NT2/D1 (cell line): ENCODE results near the gene LAIR2.

Source experiments
- DNase-seq: peaks from one replicate; pipeline ENCODE4 v3.0.0-alpha.2; 2011; ENCODE audit warnings: low read depth, low spot score
- H3K27me3 ChIP-seq: 2 replicates; pipeline ENCODE4 v1.6.0; 2011; ENCODE audit warnings: mild to moderate bottlenecking; ENCODE audit not compliant: insufficient read length, insufficient read depth
- H3K36me3 ChIP-seq: 2 replicates; pipeline ENCODE4 v1.6.1; 2011; ENCODE audit warnings: mild to moderate bottlenecking, low read length, mixed read lengths; ENCODE audit not compliant: insufficient read depth, insufficient read length
- H3K4me1 ChIP-seq: 2 replicates; pipeline ENCODE4 v1.5.1; 2011; ENCODE audit not compliant: insufficient read depth, insufficient read length
- H3K4me3 ChIP-seq: 2 replicates; pipeline ENCODE4 v1.5.1; 2011; ENCODE audit warnings: low read depth; ENCODE audit not compliant: insufficient read length
- H3K9ac ChIP-seq: 2 replicates; pipeline ENCODE4 v1.6.0; 2011; ENCODE audit warnings: low read depth; ENCODE audit not compliant: insufficient read length
- H3K9me3 ChIP-seq: 2 replicates; pipeline ENCODE4 v1.5.1; 2011; ENCODE audit warnings: mild to moderate bottlenecking, low read length; ENCODE audit not compliant: insufficient read depth
- SUZ12 ChIP-seq: IDR thresholded peaks from 2 replicates; pipeline ENCODE4 v1.6.1; 2011; ENCODE audit not compliant: insufficient read length, insufficient read depth; ENCODE audit errors: extremely low read depth
- YY1 ChIP-seq: IDR thresholded peaks from 2 replicates; pipeline ENCODE4 v1.6.1; 2011; ENCODE audit not compliant: insufficient read length, insufficient read depth
- ZNF274 ChIP-seq: IDR thresholded peaks from 2 replicates; pipeline ENCODE4 v1.6.1; 2011; ENCODE audit warnings: mild to moderate bottlenecking, low read depth, low read length

The LAIR2 gene

DNA sequence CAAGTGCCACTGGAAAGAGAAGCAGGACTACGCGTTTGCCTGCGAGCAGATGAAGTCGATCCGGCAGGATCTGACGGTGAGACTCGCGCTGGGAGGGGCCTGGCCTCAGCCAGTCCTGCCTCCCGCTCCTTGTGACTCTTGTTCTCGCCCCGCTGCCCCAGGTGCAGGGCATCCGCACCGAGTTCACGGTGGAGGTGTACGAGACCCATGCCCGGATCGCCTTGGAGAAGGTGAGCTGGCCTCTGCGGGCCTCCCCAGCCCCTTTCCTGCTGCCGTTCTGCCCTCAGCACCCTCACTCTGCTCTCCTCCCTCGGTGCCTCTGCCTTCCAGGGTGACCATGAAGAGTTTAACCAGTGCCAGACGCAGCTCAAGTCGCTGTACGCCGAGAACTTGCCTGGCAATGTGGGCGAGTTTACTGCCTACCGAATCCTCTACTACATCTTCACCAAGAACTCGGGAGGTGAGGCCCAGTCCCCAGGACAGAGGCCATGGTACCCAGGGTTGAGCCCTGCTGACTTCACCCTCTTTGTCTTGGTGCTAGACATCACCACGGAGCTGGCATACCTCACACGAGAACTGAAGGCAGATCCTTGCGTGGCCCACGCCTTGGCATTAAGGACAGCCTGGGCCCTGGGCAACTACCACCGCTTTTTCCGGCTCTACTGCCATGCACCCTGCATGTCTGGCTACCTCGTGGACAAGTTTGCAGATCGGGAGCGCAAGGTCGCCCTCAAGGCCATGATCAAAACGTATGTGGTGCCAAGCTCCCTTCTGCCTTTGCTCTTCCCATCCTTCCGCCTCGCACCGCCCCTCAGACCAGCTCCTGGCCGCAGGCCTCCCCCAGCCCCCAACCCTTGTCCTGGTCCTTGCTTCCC, 44.6 kb upstream of the LAIR2 start:
- H3K4me1 ChIP-seq = peaks cover 7% of the 10 kb centered on the region
- DNase-seq = no peak
- no peaks in the 10 kb centered on the region for H3K9me3 ChIP-seq
- H3K27me3 ChIP-seq = no peaks in the 10 kb centered on the region
- H3K9ac ChIP-seq = no peak overlapping the region
- H3K36me3 ChIP-seq = peaks cover 85% of the 10 kb centered on the region
- TF ChIP-seq ZNF274 = no peak
- no peak for TF ChIP-seq SUZ12
- TF ChIP-seq YY1 = no peak
- H3K4me3 ChIP-seq = no peak overlapping the region

DNA sequence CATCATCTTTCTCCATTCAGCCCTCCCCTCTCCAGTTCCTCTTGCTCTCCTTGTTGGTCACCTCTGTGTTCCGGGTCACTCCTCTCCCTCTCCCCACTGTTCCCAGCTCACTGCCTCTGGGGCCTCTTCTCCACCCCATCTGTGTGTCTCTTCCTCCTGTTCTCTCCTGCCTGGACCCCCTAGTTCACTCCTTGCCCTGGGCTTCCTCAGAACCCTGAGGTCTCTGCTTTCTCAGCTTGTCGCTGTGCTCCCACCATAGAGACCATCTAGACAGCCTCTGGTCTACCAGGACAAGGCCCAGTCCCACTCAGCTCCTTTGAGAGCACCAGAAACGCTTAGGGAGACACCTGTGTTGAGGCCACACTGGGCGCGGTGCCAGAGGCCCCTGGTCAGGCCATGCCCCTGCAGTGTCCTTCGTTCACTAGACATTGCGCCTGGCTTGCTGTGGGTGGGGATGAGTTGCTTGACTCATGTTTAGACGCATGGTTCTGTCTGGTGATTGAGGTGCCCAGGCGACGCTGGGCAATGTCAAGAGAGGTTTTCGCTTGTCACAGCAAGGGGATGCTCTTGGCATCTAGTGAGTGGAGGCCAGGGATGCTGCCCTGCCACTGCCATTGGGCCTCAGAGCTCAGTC, 43.9 kb upstream of the LAIR2 start:
- no peak overlapping the region for H3K4me3 ChIP-seq

DNA sequence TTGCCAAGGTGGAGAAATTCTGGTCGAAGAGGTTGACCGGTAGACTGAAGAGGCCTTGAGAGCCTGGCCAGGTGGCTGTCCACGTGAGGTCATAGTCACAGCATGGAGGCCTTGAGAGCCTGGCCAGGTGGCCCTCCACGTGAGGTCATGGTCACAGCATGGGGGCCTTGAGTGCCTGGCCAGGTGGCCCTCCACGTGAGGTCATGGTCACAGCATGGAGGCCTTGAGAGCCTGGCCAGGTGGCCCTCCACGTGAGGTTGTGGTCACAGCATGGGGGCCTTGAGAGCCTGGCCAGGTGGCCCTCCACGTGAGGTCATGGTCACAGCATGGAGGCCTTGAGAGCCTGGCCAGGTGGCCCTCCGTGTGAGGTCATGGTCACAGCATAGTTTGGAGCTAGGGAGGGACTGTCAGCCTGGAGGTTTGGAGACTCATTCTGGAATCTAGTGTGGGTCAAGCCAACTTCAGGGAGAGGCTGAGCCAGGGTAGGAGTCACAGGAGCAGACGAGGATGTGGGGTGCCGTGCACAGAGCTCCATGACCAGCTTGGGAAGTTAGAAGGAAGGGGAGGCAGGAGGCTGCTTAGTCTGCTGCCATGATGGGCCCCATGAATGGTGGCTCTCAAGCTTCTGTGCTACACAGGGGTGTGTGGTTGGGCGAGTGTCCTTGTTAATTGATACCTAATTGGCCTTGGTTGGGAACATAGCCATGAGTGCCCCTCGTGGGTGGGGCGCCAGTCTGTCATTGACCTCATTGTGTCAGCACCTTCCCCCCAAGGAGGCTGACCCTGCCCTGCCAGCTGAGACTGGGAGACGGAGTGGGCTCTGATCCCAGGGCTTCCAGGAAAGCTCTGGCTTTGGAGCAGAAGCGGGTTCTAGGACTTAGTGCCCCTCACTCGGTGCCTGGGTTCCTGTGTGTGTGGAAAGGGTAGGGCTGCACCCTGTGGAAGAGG, 43.1 kb upstream of the LAIR2 start:
- H3K4me1 ChIP-seq = peaks cover 7% of the 10 kb centered on the region
- H3K9ac ChIP-seq = no peak overlapping the region
- no peak overlapping the region for H3K4me3 ChIP-seq
- H3K27me3 ChIP-seq = no peaks in the 10 kb centered on the region
- H3K9me3 ChIP-seq = no peaks in the 10 kb centered on the region
- TF ChIP-seq YY1 = no peak
- no peak for TF ChIP-seq ZNF274
- TF ChIP-seq SUZ12 = no peak
- no peak for DNase-seq
- H3K36me3 ChIP-seq = peaks cover 69% of the 10 kb centered on the region

More for the DNA sequence above, 43.9 kb upstream of the LAIR2 start:
- H3K27me3 ChIP-seq = no peaks in the 10 kb centered on the region
- H3K4me1 ChIP-seq = peaks cover 7% of the 10 kb centered on the region
- H3K9me3 ChIP-seq = no peaks in the 10 kb centered on the region
- DNase-seq = no peak
- no peak overlapping the region for H3K9ac ChIP-seq
- H3K36me3 ChIP-seq = peaks cover 77% of the 10 kb centered on the region
- TF ChIP-seq ZNF274 = no peak
- TF ChIP-seq SUZ12 = no peak
- no peak for TF ChIP-seq YY1

DNA sequence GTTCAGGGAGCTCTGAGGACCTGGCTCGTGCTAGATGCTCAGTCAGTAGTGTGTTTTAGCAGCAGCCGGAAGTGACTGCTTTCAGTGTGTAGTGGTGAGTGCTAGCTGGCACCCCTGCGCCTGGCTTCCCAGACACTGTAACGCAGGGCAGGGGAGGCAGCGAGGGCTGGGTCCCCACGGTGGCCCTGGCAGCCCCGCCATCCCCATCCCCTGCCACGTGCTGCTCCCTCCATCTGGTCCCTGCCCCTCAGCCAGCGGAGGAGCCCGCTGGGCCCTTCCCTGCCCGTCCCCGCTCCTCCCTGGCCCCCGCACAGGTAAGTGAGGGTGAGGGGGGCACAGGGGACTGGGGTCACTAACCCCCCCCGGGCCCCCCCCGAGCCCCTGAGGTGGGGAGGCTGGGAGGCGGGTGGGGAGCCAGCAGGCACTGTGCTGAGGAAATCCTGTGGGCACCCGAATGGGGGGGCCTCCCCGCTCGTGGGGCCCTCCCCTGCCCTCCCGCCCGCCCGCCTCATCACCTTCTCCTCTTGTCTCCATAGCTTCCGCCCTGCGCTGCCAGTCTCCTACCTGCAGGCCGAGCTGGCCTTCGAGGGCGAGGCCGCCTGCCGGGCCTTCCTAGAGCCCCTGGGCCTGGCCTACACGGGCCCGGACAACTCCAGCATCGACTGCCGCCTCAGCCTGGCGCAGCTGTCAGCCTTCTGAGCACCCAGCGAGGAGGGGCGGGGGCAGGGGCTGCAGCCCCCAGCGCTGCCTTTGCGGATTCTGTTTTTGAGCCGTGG, 42.2 kb upstream of the LAIR2 start:
- Histone ChIP-seq H3K4me1 (peaks cover 7% of the 10 kb centered on the region), H3K9ac (no peak overlapping the region), H3K36me3 (peaks cover 61% of the 10 kb centered on the region), H3K4me3 (no peak overlapping the region), H3K27me3 (no peaks in the 10 kb centered on the region), H3K9me3 (no peaks in the 10 kb centered on the region)
- no peak for TF ChIP-seq ZNF274
- no peak for TF ChIP-seq YY1
- TF ChIP-seq SUZ12 = no peak
- DNase-seq = no peak

DNA sequence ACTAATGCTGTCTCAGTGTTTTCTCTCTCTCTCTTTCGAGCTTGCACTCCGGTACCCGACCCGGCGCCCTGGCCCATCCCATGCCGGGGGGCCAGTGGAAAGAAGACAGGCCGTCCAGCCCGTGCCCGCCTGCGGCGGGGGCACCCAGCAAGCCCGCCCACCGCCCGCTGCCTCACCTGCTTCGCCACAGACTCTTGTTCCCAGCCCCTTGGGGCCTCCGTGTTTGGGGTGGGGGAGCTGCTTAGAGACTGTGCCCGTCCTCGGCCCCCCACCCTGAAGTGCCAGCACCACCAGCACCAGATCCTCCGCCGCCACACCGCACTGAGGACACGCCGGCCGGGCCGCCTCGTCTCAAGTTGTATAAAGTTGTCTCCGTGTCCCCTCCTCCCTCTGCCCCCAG, 41.4 kb upstream of the LAIR2 start:
- no peak for DNase-seq
- Histone ChIP-seq H3K9ac (peak overlapping the region; percentile 95), H3K4me1 (peaks cover 7% of the 10 kb centered on the region), H3K27me3 (no peaks in the 10 kb centered on the region), H3K9me3 (no peaks in the 10 kb centered on the region), H3K4me3 (no peak overlapping the region), H3K36me3 (peaks cover 53% of the 10 kb centered on the region)
- TF ChIP-seq SUZ12 = no peak

DNA sequence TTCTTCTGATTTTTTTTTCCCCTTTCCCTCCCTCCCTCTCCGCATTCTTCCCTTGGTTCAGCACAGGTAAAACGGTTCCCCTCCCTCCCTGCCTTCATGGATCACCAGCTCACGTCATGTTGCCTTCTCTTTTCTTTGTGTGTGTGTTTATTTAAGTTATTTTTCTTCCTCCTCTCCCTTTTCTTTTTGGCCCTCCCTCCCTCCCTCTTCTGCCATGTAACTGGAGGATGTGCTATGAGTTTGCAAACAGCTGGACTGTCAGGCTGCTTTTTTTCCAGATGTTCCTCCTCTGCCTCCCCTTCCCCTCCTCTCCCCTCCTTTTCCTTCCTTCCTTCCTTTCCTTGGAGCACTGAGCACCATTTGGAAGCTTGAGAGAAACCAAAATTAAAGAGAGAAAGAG, 41.0 kb upstream of the LAIR2 start:
- Histone ChIP-seq H3K36me3 (peaks cover 49% of the 10 kb centered on the region), H3K4me3 (peak overlapping the region; percentile 80), H3K9me3 (no peaks in the 10 kb centered on the region), H3K27me3 (no peaks in the 10 kb centered on the region), H3K9ac (peak overlapping the region; percentile 95), H3K4me1 (peaks cover 7% of the 10 kb centered on the region)
- TF ChIP-seq YY1 (no peak), ZNF274 (no peak), SUZ12 (no peak)
- no peak for DNase-seq
